ENCODE measurements around the gene SETD4. TPM values are rescaled to one million over a fixed set of nuclear protein-coding genes. Genes with fewer than 3 reads are reported as not detected.

SETD4 gene
- total RNA-seq, 1 experiment from 2014 or later = 12.5 TPM

GRCh38 chr21:36021251-36021837, 39.0 kb downstream of the SETD4 start:
- Histone ChIP-seq H3K4me3 (ENCODE audit: low read length) (no peak overlapping the region), H3K4me2 (ENCODE audit: low read length) (no peak overlapping the region), H4K20me1 (ENCODE audit: low read length) (no peaks in the 10 kb centered on the region), H3K27me3 (ENCODE audit: low read length) (no peaks in the 10 kb centered on the region), H2AFZ (ENCODE audit: low read length) (no peak overlapping the region), H3K36me3 (ENCODE audit: low read depth, low read length) (no peaks in the 10 kb centered on the region), H3K79me2 (ENCODE audit: low read length) (no peaks in the 10 kb centered on the region), H3K9me3 (ENCODE audit: low read length) (no peaks in the 10 kb centered on the region), H3F3A (ENCODE audit: low read length, unreplicated experiment) (no peaks in the 10 kb centered on the region), H3K9me2 (replicated peaks; ENCODE audit: low read length) (no peaks in the 10 kb centered on the region), H3K4me1 (ENCODE audit: insufficient read depth, low read length) (no peaks in the 10 kb centered on the region), H3K27ac (ENCODE audit: low read length) (no peak overlapping the region), H3K9ac (ENCODE audit: low read length) (no peak overlapping the region)
- TF ChIP-seq EZH2 (IDR thresholded peaks at IDR 0.05; ENCODE audit: low read length, unreplicated experiment) = no peak
- BruUV-seq (replicated peaks) = no TSS peak
- ATAC-seq (no peak), DNase-seq (no peak)
- intact Hi-C loops (cut with micrococcal nuclease) = loop anchor here (10.0 kb wide), 1 partner anchor 1137 kb away; no protein-coding TSS in a partner anchor
- POLR2A ChIA-PET (ENCODE audit: unreplicated experiment) = no interaction called here
- CTCF ChIA-PET = no interaction called here

DNA sequence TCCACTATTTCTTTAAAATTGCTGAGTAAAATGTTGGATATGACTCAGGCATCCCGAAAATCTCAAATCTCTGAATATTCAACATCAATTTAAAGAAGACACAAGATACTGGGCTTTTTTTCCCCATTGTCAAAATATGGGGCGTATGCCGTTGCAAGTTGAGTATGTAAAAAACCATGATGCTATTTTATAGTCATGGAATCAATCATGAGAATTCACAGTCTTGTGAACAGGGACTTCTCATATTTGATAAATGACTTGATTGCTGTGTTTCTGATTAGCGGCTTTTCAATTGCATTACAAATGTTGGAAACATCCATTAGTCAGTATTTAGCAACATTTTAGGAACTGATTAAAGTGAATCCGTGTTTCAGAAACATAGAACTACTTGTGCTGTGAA, 45.3 kb downstream of the SETD4 start:
- no peak overlapping the region for H2AFZ ChIP-seq (ENCODE audit: low read length)
- intact Hi-C loops (cut with micrococcal nuclease) = no loop called here
- ChIA-PET POLR2A (ENCODE audit: unreplicated experiment) (no interaction called here), CTCF (no interaction called here)
- no peak overlapping the region for H3K4me2 ChIP-seq (ENCODE audit: low read length)
- no peak for DNase-seq
- H3K79me2 ChIP-seq (ENCODE audit: low read length) = no peaks in the 10 kb centered on the region
- H3K9me3 ChIP-seq (ENCODE audit: low read length) = no peaks in the 10 kb centered on the region
- H3K4me1 ChIP-seq (ENCODE audit: insufficient read depth, low read length) = no peaks in the 10 kb centered on the region
- no peaks in the 10 kb centered on the region for H3F3A ChIP-seq (ENCODE audit: low read length, unreplicated experiment)
- H3K9ac ChIP-seq (ENCODE audit: low read length) = no peak overlapping the region
- H4K20me1 ChIP-seq (ENCODE audit: low read length) = no peaks in the 10 kb centered on the region
- no peaks in the 10 kb centered on the region for H3K9me2 ChIP-seq (replicated peaks; ENCODE audit: low read length)
- no TSS peak for BruUV-seq (replicated peaks)
- ATAC-seq = no peak
- H3K36me3 ChIP-seq (ENCODE audit: low read depth, low read length) = no peaks in the 10 kb centered on the region
- no peaks in the 10 kb centered on the region for H3K27me3 ChIP-seq (ENCODE audit: low read length)
- H3K4me3 ChIP-seq (ENCODE audit: low read length) = no peak overlapping the region
- TF ChIP-seq, protein P1, sequence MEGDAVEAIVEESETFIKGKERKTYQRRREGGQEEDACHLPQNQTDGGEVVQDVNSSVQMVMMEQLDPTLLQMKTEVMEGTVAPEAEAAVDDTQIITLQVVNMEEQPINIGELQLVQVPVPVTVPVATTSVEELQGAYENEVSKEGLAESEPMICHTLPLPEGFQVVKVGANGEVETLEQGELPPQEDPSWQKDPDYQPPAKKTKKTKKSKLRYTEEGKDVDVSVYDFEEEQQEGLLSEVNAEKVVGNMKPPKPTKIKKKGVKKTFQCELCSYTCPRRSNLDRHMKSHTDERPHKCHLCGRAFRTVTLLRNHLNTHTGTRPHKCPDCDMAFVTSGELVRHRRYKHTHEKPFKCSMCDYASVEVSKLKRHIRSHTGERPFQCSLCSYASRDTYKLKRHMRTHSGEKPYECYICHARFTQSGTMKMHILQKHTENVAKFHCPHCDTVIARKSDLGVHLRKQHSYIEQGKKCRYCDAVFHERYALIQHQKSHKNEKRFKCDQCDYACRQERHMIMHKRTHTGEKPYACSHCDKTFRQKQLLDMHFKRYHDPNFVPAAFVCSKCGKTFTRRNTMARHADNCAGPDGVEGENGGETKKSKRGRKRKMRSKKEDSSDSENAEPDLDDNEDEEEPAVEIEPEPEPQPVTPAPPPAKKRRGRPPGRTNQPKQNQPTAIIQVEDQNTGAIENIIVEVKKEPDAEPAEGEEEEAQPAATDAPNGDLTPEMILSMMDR (conservative IDR thresholded peaks at IDR 0.05; ENCODE audit: low read depth, low read length) = no peak
- no peak for TF ChIP-seq EZH2 (IDR thresholded peaks at IDR 0.05; ENCODE audit: low read length, unreplicated experiment)
- H3K27ac ChIP-seq (ENCODE audit: low read length) = no peak overlapping the region

DNA sequence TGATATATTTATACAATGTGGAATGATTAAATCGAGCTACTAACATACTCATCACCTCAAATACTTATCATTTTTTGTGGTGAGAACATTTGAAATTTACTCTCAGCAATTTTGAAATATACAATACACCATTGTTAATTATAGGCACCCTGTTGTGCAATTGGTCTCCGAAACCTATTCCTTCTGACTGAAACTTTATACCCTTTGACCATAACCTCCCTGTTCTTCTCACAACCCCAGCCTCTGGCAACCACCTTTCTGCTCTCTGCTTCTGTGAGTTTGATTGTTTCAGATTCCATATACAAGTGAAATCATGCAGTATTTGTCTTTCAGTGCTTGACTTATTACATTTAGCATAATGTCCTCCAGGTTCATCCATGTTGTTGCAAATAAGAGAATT, 49.5 kb downstream of the SETD4 start:
- no TSS peak for BruUV-seq (replicated peaks)
- Histone ChIP-seq H3K36me3 (ENCODE audit: low read depth, low read length) (no peaks in the 10 kb centered on the region), H3K27me3 (ENCODE audit: low read length) (no peaks in the 10 kb centered on the region), H4K20me1 (ENCODE audit: low read length) (no peaks in the 10 kb centered on the region), H3K4me2 (ENCODE audit: low read length) (no peak overlapping the region), H3K4me1 (ENCODE audit: insufficient read depth, low read length) (no peaks in the 10 kb centered on the region), H3K4me3 (ENCODE audit: low read length) (no peak overlapping the region), H3K27ac (ENCODE audit: low read length) (no peak overlapping the region), H3K9ac (ENCODE audit: low read length) (no peak overlapping the region), H3K9me3 (ENCODE audit: low read length) (no peaks in the 10 kb centered on the region), H3F3A (ENCODE audit: low read length, unreplicated experiment) (no peaks in the 10 kb centered on the region), H3K79me2 (ENCODE audit: low read length) (no peaks in the 10 kb centered on the region), H2AFZ (ENCODE audit: low read length) (no peak overlapping the region), H3K9me2 (replicated peaks; ENCODE audit: low read length) (no peaks in the 10 kb centered on the region)
- DNase-seq (no peak), ATAC-seq (no peak)
- TF ChIP-seq, protein P1 (conservative IDR thresholded peaks at IDR 0.05; ENCODE audit: low read depth, low read length) = no peak
- TF ChIP-seq EZH2phosphoT487 (IDR thresholded peaks at IDR 0.05; ENCODE audit: borderline replicate concordance, low read length) (no peak), EZH2 (IDR thresholded peaks at IDR 0.05; ENCODE audit: low read length, unreplicated experiment) (no peak)
- intact Hi-C loops (cut with micrococcal nuclease) = no loop called here
- CTCF ChIA-PET = no interaction called here
- POLR2A ChIA-PET (ENCODE audit: unreplicated experiment) = no interaction called here
